Esophagus muscularis mucosa (tissue), 4 donors: ENCODE data around the gene RACGAP1. TPM values are rescaled to one million over a fixed set of nuclear protein-coding genes. Genes with fewer than 3 reads are reported as not detected.

ENCODE experiments used
- DNase-seq: peaks from one replicate; pipeline ENCODE4 v3.0.0-alpha.2; 2017; ENCODE audit errors: extremely low spot score
- H3K27ac ChIP-seq, 4 donors: fragments of 200-600 bp; sonication (generic); replicated peaks in 1 of 4; 1 replicate in 3 of 4; 2 replicates in 1 of 4; pipeline ENCODE4 v1.5.1; 2016 to 2019; ENCODE audit warnings: mild to moderate bottlenecking in 1 of 4
- H3K27me3 ChIP-seq, 4 donors: fragments of 200-600 bp; sonication (generic); one replicate each; pipeline versions ENCODE4 v1.5.1 to v1.6.0; 2016 to 2019
- H3K36me3 ChIP-seq, 4 donors: fragments of 200-600 bp; sonication (generic); one replicate each; pipeline ENCODE4 v1.5.1; 2016 to 2019
- H3K4me1 ChIP-seq, 4 donors: fragments of 200-600 bp; sonication (generic); one replicate each; pipeline ENCODE4 v1.5.1; 2016 to 2019
- H3K4me3 ChIP-seq, 4 donors: fragments of 200-600 bp; sonication (generic); 1 replicate in 2 of 4; 2 replicates in 2 of 4; pipeline ENCODE4 v1.5.1; 2016 to 2019; ENCODE audit warnings: mild to moderate bottlenecking in 4 of 4, moderate library complexity in 1 of 4
- H3K9me3 ChIP-seq, 4 donors: fragments of 200-600 bp; sonication (generic); 1 replicate in 3 of 4; 2 replicates in 1 of 4; pipeline ENCODE4 v1.5.1; 2016 to 2019
- CTCF ChIP-seq, 3 experiments: fragments of 200-600 bp in 2 of 3; fragments of 450-650 bp in 1 of 3; sonication (generic) in 2 of 3; IDR thresholded peaks; one replicate each; pipeline ENCODE4 v1.5.1; 2017 to 2019; ENCODE audit warnings: antibody characterized with exemption in 3 of 3, mild to moderate bottlenecking in 2 of 3, moderate library complexity in 1 of 3
- EP300 ChIP-seq: sonication (generic); formaldehyde crosslinking; IDR thresholded peaks from one replicate; pipeline ENCODE4 v1.6.1; 2017; ENCODE audit warnings: antibody characterized with exemption
- POLR2A ChIP-seq: fragments of 450-650 bp; IDR thresholded peaks from one replicate; pipeline ENCODE4 v1.6.1; 2017; ENCODE audit warnings: antibody characterized with exemption, moderate library complexity, mild to moderate bottlenecking, low read depth
- POLR2AphosphoS5 ChIP-seq, 2 donors: sonication (generic); formaldehyde crosslinking; IDR thresholded peaks; one replicate each; pipeline ENCODE4 v1.6.1; 2017; ENCODE audit warnings: antibody characterized with exemption in 2 of 2
- WGBS: methylation state at CpG from one replicate; pipeline ENCODE4 v1.1.5; 2018; 5-methylcytosine and 5-hydroxymethylcytosine counted together
- intact Hi-C: fragments of 100-400 bp; cut with DNase I; formaldehyde crosslinking; loops from one replicate; pipeline ENCODE4 v1.15.1; 2023
- total RNA-seq, 4 donors: library from RNA; depleted of rRNA; stranded (reverse); fragments of >200 nt; gene quantifications; one replicate each; pipeline versions ENCODE4 v1.1.0 to v1.2.1, GENCODE V29; 2016

The RACGAP1 gene
- total RNA-seq, 4 donors from 2014 or later, result 10.5 to 13.3 (median 11.4) TPM

- no peak for DNase-seq
- 37% methylated on average over 3 of the region's 3 CpGs for WGBS
- peak overlapping the region; percentile 62 to 76 (median 68) for H3K27ac ChIP-seq
Measured at GRCh38 chr12:50018154-50018553, 7.1 kb downstream of the RACGAP1 start.

GRCh38 chr12:50017641-50018040, 7.7 kb downstream of the RACGAP1 start:
- 76% methylated on average over 6 of the region's 6 CpGs for WGBS
- no peak for DNase-seq
- H3K27ac ChIP-seq, result peak overlapping the region; percentile 62 to 76 (median 68)
- intact Hi-C loops, result no loop called here
- H3K36me3 ChIP-seq, result peaks cover 0 to 7% (median 2%) of the 10 kb centered on the region in 4 donors
- no peak overlapping the region for H3K4me3 ChIP-seq
- H3K27me3 ChIP-seq, result no peaks in the 10 kb centered on the region
- no peaks in the 10 kb centered on the region for H3K9me3 ChIP-seq
- H3K4me1 ChIP-seq, result peaks cover 12 to 36% (median 24%) of the 10 kb centered on the region in 4 donors
- TF ChIP-seq EP300 (no peak), CTCF (IDR thresholded peaks at IDR 0.05) (no peak), POLR2AphosphoS5 (IDR thresholded peaks at IDR 0.05) (no peak), POLR2A (no peak)

More at GRCh38 chr12:50018154-50018553, 7.1 kb downstream of the RACGAP1 start:
- H3K36me3 ChIP-seq, result peaks cover 0 to 7% (median 2%) of the 10 kb centered on the region in 4 donors
- no peak overlapping the region for H3K4me3 ChIP-seq
- no peaks in the 10 kb centered on the region for H3K9me3 ChIP-seq
- H3K4me1 ChIP-seq, result peaks cover 12 to 36% (median 24%) of the 10 kb centered on the region in 4 donors
- H3K27me3 ChIP-seq, result no peaks in the 10 kb centered on the region
- TF ChIP-seq POLR2AphosphoS5 (IDR thresholded peaks at IDR 0.05) (no peak), EP300 (no peak), POLR2A (no peak), CTCF (IDR thresholded peaks at IDR 0.05) (no peak)
- intact Hi-C loops, result no loop called here

GRCh38 chr12:50016501-50017475, 8.5 kb downstream of the RACGAP1 start:
- H3K4me3 ChIP-seq, result peak overlapping the region in 2 of 4 donors; percentile 3 to 19
- peaks cover 0 to 7% (median 2%) of the 10 kb centered on the region in 4 donors for H3K36me3 ChIP-seq
- intact Hi-C loops, result no loop called here
- WGBS, result 41% methylated on average over 10 of the region's 10 CpGs
- DNase-seq, result peak; percentile 94
- H3K9me3 ChIP-seq, result no peaks in the 10 kb centered on the region
- TF ChIP-seq POLR2A (no peak), CTCF (IDR thresholded peaks at IDR 0.05) (peak in 1 of 3 experiments; percentile 31), POLR2AphosphoS5 (IDR thresholded peaks at IDR 0.05) (peak; percentile 33 to 42)
- peak overlapping the region; percentile 62 to 76 (median 68) for H3K27ac ChIP-seq
- peaks cover 12 to 36% (median 24%) of the 10 kb centered on the region in 4 donors for H3K4me1 ChIP-seq
- no peaks in the 10 kb centered on the region for H3K27me3 ChIP-seq

GRCh38 chr12:50014342-50014741, 11.0 kb downstream of the RACGAP1 start:
- H3K27me3 ChIP-seq, result no peaks in the 10 kb centered on the region
- H3K27ac ChIP-seq, result no peak overlapping the region
- WGBS, result 98% methylated on average over 3 of the region's 3 CpGs
- DNase-seq, result no peak
- H3K4me3 ChIP-seq, result no peak overlapping the region
- TF ChIP-seq EP300 (no peak), CTCF (IDR thresholded peaks at IDR 0.05) (no peak), POLR2AphosphoS5 (IDR thresholded peaks at IDR 0.05) (no peak), POLR2A (no peak)
- peaks cover 11 to 26% (median 24%) of the 10 kb centered on the region in 4 donors for H3K4me1 ChIP-seq
- H3K9me3 ChIP-seq, result no peaks in the 10 kb centered on the region
- intact Hi-C loops, result no loop called here
- H3K36me3 ChIP-seq, result peaks cover 0 to 7% (median 2%) of the 10 kb centered on the region in 4 donors
